ENCODE data around the gene KCNA3.

GRCh38 chr1:110684491-110684890 is 9.8 kb upstream of the KCNA3 start:
- TF ChIP-seq CTCF (IDR thresholded peaks at IDR 0.05 in 8 of 11, conservative IDR thresholded peaks at IDR 0.05 in 3 of 11) (no peak), POLR2AphosphoS5 (IDR thresholded peaks at IDR 0.05) (no peak)

Data from spleen (tissue), 7 donors.